ENCODE measurements around the gene FIBCD1. TPM values are rescaled to one million over a fixed set of nuclear protein-coding genes. Genes with fewer than 3 reads are reported as not detected.
A peak's percentile ranks its signal among the peaks of the same experiment; 100 is the strongest.

Gene FIBCD1
- total and polyA plus RNA-seq, 9 of the 15 experiments (the other 6 are each of a cell fraction or from before 2014, with no cell fraction given), result 0.53 to 1.2 (median 0.95) TPM; not detected in 4

DNA sequence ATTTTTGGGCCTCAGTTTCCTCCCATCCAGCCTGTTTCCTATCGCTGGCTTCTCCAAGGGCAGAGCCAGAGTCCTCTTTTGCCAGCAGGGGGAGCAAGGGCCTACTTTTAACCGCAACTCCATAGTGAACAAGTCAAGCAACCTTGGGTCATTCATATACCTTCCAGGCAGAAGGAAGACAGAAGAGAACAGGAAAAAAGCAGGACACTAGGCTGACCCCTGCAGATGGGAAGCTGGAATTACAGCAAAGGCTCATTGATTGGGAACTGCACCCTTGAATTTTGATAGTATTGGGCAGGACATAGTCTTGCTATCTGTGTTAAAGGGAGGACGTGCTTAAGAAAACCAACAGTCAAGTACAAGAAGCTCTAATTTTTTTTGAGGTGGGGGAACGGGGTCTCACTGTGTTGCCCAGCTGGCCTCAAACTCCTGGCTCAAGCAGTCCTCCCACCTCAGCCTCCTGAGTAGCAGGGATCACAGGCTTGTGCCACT, 72.5 kb downstream of the FIBCD1 start:
- no peak overlapping the region for H2AFZ ChIP-seq (ENCODE audit: low read depth, low read length)
- H4K20me1 ChIP-seq (replicated peaks; ENCODE audit: control insufficient read depth, insufficient read depth, low read length), result peaks cover 50% of the 10 kb centered on the region
- peak; percentile 94 for ATAC-seq
- H3K9ac ChIP-seq (ENCODE audit: insufficient read depth in 1 of 2, low read depth in 2 of 2, low read length in 2 of 2), result no peak overlapping the region
- peaks cover 0 to 4% of the 10 kb centered on the region in 2 experiments; a peak in 3 of 5 replicates for H3K4me1 ChIP-seq (replicated peaks in 1 of 2; ENCODE audit: control insufficient read depth in 2 of 2, insufficient read depth in 2 of 2, low read length in 2 of 2)
- peaks cover 8% of the 10 kb centered on the region for H3K9me1 ChIP-seq (ENCODE audit: control insufficient read depth, insufficient read depth, low read length)
- WGBS (ENCODE audit: insufficient coverage, low coverage, missing lambda C conversion rate), result 24% methylated on average over 4 of the region's 4 CpGs
- FAIRE-seq, result peak; percentile 93
- ChIA-PET CTCF (ENCODE audit: low intra/inter-chr PET ratio) (interaction anchor here (0.5 to 15.1 kb wide), 15 partner anchors 20 to 970 kb away, joined by 3 to 636 read pairs (median 4); partner anchors contain the start of gene FIBCD1), POLR2A (interaction anchor here (0.6 to 15.4 kb wide), 28 partner anchors 8 to 259 kb away, joined by 3 to 220 read pairs (median 5); partner anchors contain the start of gene NUP214)
- no peaks in the 10 kb centered on the region for H3K79me2 ChIP-seq (ENCODE audit: control insufficient read depth, insufficient read depth, low read length)
- H3K27ac ChIP-seq (ENCODE audit: extremely low read depth, low read depth, low read length), result no peak overlapping the region
- no TSS peak for BruUV-seq (replicated peaks)
- H3K4me3 ChIP-seq, result no peak overlapping the region
- in situ Hi-C loops (cut with MboI) (loop anchor here (10.0 kb wide), 1 partner anchor 412 kb away; no protein-coding TSS in a partner anchor), intact Hi-C loops (cut with micrococcal nuclease) (loop anchor here (1.0 to 2.0 kb wide), 4 partner anchors 42 to 180 kb away; no protein-coding TSS in a partner anchor)
- H3K9me3 ChIP-seq (replicated peaks; ENCODE audit: control insufficient read depth, insufficient read depth, low read depth, low read length), result no peaks in the 10 kb centered on the region
- peaks cover 40% of the 10 kb centered on the region; the same call in 2 of the 3 replicates for H3K36me3 ChIP-seq (ENCODE audit: control insufficient read depth, insufficient read depth, low read length)
- DNase-seq (ENCODE audit: extremely low read depth in 1 of 4, low spot score in 3 of 4), result peak in 2 of 4 experiments; percentile 97 to 100
- H3K27me3 ChIP-seq (ENCODE audit: control insufficient read depth in 2 of 2, insufficient read depth in 2 of 2, low read length in 2 of 2), result no peaks in the 10 kb centered on the region
- H3K4me2 ChIP-seq (ENCODE audit: insufficient read depth, low read length), result no peak overlapping the region
- no peak for TF ChIP-seq U2AF2 (optimal IDR thresholded peaks at IDR 0.05; ENCODE audit: low read depth, low read length)
- no peak for TF ChIP-seq RFX7 (CRISPR knock-in tag; IDR thresholded peaks at IDR 0.05)
- TF ChIP-seq PTRF (tag; IDR thresholded peaks at IDR 0.05), result no peak
- no peak for TF ChIP-seq HDAC8 (tag; IDR thresholded peaks at IDR 0.05)
- no peak for TF ChIP-seq NFIC (IDR thresholded peaks at IDR 0.05)
- TF ChIP-seq ARID1B (IDR thresholded peaks at IDR 0.05), result no peak
- no peak for TF ChIP-seq ZNF551 (CRISPR knock-in tag; IDR thresholded peaks at IDR 0.05)
- TF ChIP-seq MLX (CRISPR knock-in tag; conservative IDR thresholded peaks at IDR 0.05), result peak in 1 of 2 experiments; percentile 93; a peak in 1 of 4 replicates
- no peak for TF ChIP-seq GTF2F1 (IDR thresholded peaks at IDR 0.05; ENCODE audit: low read depth, low read length)
- no peak for TF ChIP-seq CBFA2T3 (IDR thresholded peaks at IDR 0.05)
- TF ChIP-seq NFE2L1 (tag; IDR thresholded peaks at IDR 0.05; ENCODE audit: borderline replicate concordance, low read depth), result no peak
- no peak for TF ChIP-seq POLR3G (IDR thresholded peaks at IDR 0.05; ENCODE audit: extremely low read depth, insufficient read length, insufficient replicate concordance)
- TF ChIP-seq ZNF395 (CRISPR knock-in tag; IDR thresholded peaks at IDR 0.05), result no peak
- TF ChIP-seq ZBTB5 (IDR thresholded peaks at IDR 0.05), result no peak
- no peak for TF ChIP-seq ELF2 (CRISPR knock-in tag; IDR thresholded peaks at IDR 0.05)
- no peak for TF ChIP-seq ZNF277 (CRISPR knock-in tag; IDR thresholded peaks at IDR 0.05; ENCODE audit: borderline replicate concordance)

Data from K562 (cell line).